ENCODE measurements around the gene IMPG2. TPM values are rescaled to one million over a fixed set of nuclear protein-coding genes. Genes with fewer than 3 reads are reported as not detected.

Gene IMPG2
- total RNA-seq, 1 donor from 2014 or later: 0.59 TPM

GRCh38 chr3:101183151-101183550 is 137.2 kb downstream of the IMPG2 start:
- no peak for DNase-seq

- no peak for DNase-seq
Observed at GRCh38 chr3:101182734-101183133, 137.6 kb downstream of the IMPG2 start.

GRCh38 chr3:101181801-101182200 is 138.6 kb downstream of the IMPG2 start:
- no peak for DNase-seq

DNA sequence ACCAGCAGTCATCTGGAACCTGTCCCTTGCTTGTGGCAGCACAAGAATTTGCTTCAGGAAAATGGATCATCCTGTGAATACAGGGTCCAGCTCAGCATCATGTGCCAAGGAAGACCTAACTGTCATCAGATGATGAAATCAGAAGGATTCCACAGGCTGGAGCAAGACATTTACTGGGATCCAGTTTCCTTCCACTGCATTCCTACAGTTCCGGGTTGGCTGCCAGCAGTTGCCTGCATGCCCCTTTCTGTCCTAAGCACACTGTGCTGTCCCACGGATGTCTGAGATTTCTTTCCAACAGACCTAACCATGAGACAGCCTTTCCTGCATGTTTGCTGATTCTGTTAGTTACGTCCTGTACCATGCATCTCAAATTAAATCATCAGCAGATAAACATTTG is 140.7 kb downstream of the IMPG2 start:
- no peak for DNase-seq

GRCh38 chr3:101177577-101177976 is 142.8 kb downstream of the IMPG2 start:
- DNase-seq: no peak

Other genes starting within 250 kb of the IMPG2 start
- gene SENP7, start 192.6 kb upstream of the IMPG2 start, total RNA-seq: 41.3 TPM
- 33.2 TPM for gene TRMT10C, start 241.3 kb upstream of the IMPG2 start, total RNA-seq